ENCODE results near the gene RBMS3. TPM values are rescaled to one million over a fixed set of nuclear protein-coding genes. Genes with fewer than 3 reads are reported as not detected.

RBMS3 gene
- total RNA-seq, 2 donors from 2014 or later: 27.3 to 51.4 TPM

- Histone ChIP-seq H3K36me3 (no peaks in the 10 kb centered on the region), H3K27ac (no peak overlapping the region), H3K9me3 (no peaks in the 10 kb centered on the region), H3K27me3 (no peaks in the 10 kb centered on the region), H3K4me1 (no peaks in the 10 kb centered on the region), H3K4me3 (no peak overlapping the region)
- DNase-seq (ENCODE audit: low spot score): no peak
- TF ChIP-seq CTCF (IDR thresholded peaks at IDR 0.05): no peak
Measured at GRCh38 chr3:29545615-29546014, 264.7 kb downstream of the RBMS3 start.

- H3K4me3 ChIP-seq: no peak overlapping the region
- H3K27ac ChIP-seq: no peak overlapping the region
- TF ChIP-seq CTCF (IDR thresholded peaks at IDR 0.05): no peak
- no peaks in the 10 kb centered on the region for H3K36me3 ChIP-seq
- H3K27me3 ChIP-seq: no peaks in the 10 kb centered on the region
- H3K9me3 ChIP-seq: no peaks in the 10 kb centered on the region
- no peak for DNase-seq (ENCODE audit: low spot score)
- peaks cover 0 to 9% of the 10 kb centered on the region in 2 donors for H3K4me1 ChIP-seq
Measured at GRCh38 chr3:29552051-29552450, 271.2 kb downstream of the RBMS3 start.

GRCh38 chr3:29554566-29554965 is 273.7 kb downstream of the RBMS3 start:
- Histone ChIP-seq H3K9me3 (no peaks in the 10 kb centered on the region), H3K27me3 (no peaks in the 10 kb centered on the region), H3K36me3 (no peaks in the 10 kb centered on the region), H3K27ac (no peak overlapping the region), H3K4me3 (no peak overlapping the region), H3K4me1 (peaks cover 0 to 9% of the 10 kb centered on the region in 2 donors)
- TF ChIP-seq CTCF (IDR thresholded peaks at IDR 0.05): no peak
- DNase-seq (ENCODE audit: low spot score): no peak

- Histone ChIP-seq H3K4me3 (no peak overlapping the region), H3K27me3 (no peaks in the 10 kb centered on the region), H3K4me1 (peaks cover 0 to 9% of the 10 kb centered on the region in 2 donors), H3K9me3 (no peaks in the 10 kb centered on the region), H3K36me3 (no peaks in the 10 kb centered on the region), H3K27ac (no peak overlapping the region)
- TF ChIP-seq CTCF (IDR thresholded peaks at IDR 0.05): no peak
- DNase-seq (ENCODE audit: low spot score): no peak
Measured at GRCh38 chr3:29555590-29555989, 274.7 kb downstream of the RBMS3 start.

GRCh38 chr3:29557186-29557585 is 276.3 kb downstream of the RBMS3 start:
- no peak for DNase-seq (ENCODE audit: low spot score)
- Histone ChIP-seq H3K9me3 (no peaks in the 10 kb centered on the region), H3K4me3 (no peak overlapping the region), H3K4me1 (peaks cover 0 to 9% of the 10 kb centered on the region in 2 donors), H3K36me3 (no peaks in the 10 kb centered on the region), H3K27ac (no peak overlapping the region), H3K27me3 (no peaks in the 10 kb centered on the region)
- TF ChIP-seq CTCF (IDR thresholded peaks at IDR 0.05): no peak

- Histone ChIP-seq H3K4me1 (peaks cover 0 to 9% of the 10 kb centered on the region in 2 donors), H3K4me3 (no peak overlapping the region), H3K27me3 (no peaks in the 10 kb centered on the region), H3K27ac (no peak overlapping the region), H3K36me3 (no peaks in the 10 kb centered on the region), H3K9me3 (no peaks in the 10 kb centered on the region)
- no peak for TF ChIP-seq CTCF (IDR thresholded peaks at IDR 0.05)
- DNase-seq (ENCODE audit: low spot score): no peak
Measured at GRCh38 chr3:29557825-29558224, 277.0 kb downstream of the RBMS3 start.
